Measurements from ENCODE around the gene HOXA7.

GRCh38 chr7:27105301-27106031 is 51.0 kb downstream of the HOXA7 start:
- TF ChIP-seq CTCF (IDR thresholded peaks at IDR 0.05; ENCODE audit: low read depth, low read length, poor library complexity, severe bottlenecking) (no peak), EZH2phosphoT487 (IDR thresholded peaks at IDR 0.05; ENCODE audit: borderline replicate concordance, low read length) (no peak)
